Measurements from ENCODE around the gene DYNC2H1.

DYNC2H1 gene

GRCh38 chr11:103086461-103086860 lies 22.8 kb upstream of the DYNC2H1 start:
- peaks cover 35% of the 10 kb centered on the region for H3K79me2 ChIP-seq (ENCODE audit: control insufficient read depth, insufficient read depth, low read length)
- no peak overlapping the region for H2BK5ac ChIP-seq (ENCODE audit: low read length)
- H3K56ac ChIP-seq (ENCODE audit: low read length): no peak overlapping the region
- no peak overlapping the region for H3K4ac ChIP-seq (ENCODE audit: low read depth, low read length)
- no peaks in the 10 kb centered on the region for H3K4me1 ChIP-seq (ENCODE audit: control insufficient read depth, low read depth, low read length)
- H2BK120ac ChIP-seq (ENCODE audit: low read depth, low read length): no peak overlapping the region
- H4K8ac ChIP-seq (ENCODE audit: low read depth, low read length): no peak overlapping the region
- no peak overlapping the region for H3K4me2 ChIP-seq (ENCODE audit: low read length)
- no peak overlapping the region for H3K27ac ChIP-seq (ENCODE audit: low read depth, low read length)
- H3K79me1 ChIP-seq (ENCODE audit: low read length): peaks cover 2% of the 10 kb centered on the region
- no peak for DNase-seq
- no peaks in the 10 kb centered on the region for H3K36me3 ChIP-seq (ENCODE audit: control insufficient read depth, insufficient read depth, low read length)
- no peak overlapping the region for H3K18ac ChIP-seq (ENCODE audit: low read length)
- no peak overlapping the region for H4K5ac ChIP-seq (ENCODE audit: low read length)
- H3K23ac ChIP-seq (ENCODE audit: low read length): no peak overlapping the region
- H3K9ac ChIP-seq (ENCODE audit: low read length): no peak overlapping the region
- H3K4me3 ChIP-seq (ENCODE audit: low read length): no peak overlapping the region
- no peaks in the 10 kb centered on the region for H3K27me3 ChIP-seq (ENCODE audit: insufficient read depth, low read length, poor library complexity)
- H2BK15ac ChIP-seq (replicated peaks; ENCODE audit: low read depth): no peak overlapping the region
- no peak overlapping the region for H2AK5ac ChIP-seq (ENCODE audit: low read length)

- no peaks in the 10 kb centered on the region for H3K4me1 ChIP-seq (ENCODE audit: control insufficient read depth, low read depth, low read length)
- H4K5ac ChIP-seq (ENCODE audit: low read length): no peak overlapping the region
- peak overlapping the region; percentile 51 for H3K4me2 ChIP-seq (ENCODE audit: low read length)
- peak overlapping the region; percentile 89 for H3K56ac ChIP-seq (ENCODE audit: low read length)
- H3K4me3 ChIP-seq (ENCODE audit: low read length): peak overlapping the region; percentile 94
- H3K4ac ChIP-seq (ENCODE audit: low read depth, low read length): peak overlapping the region; percentile 65
- DNase-seq: peak; percentile 62
- H2BK5ac ChIP-seq (ENCODE audit: low read length): no peak overlapping the region
- peak overlapping the region; percentile 87 for H3K27ac ChIP-seq (ENCODE audit: low read depth, low read length)
- H3K9ac ChIP-seq (ENCODE audit: low read length): peak overlapping the region; percentile 93
- H2AK5ac ChIP-seq (ENCODE audit: low read length): no peak overlapping the region
- peaks cover 2% of the 10 kb centered on the region for H3K79me1 ChIP-seq (ENCODE audit: low read length)
- peak overlapping the region; percentile 89 for H3K18ac ChIP-seq (ENCODE audit: low read length)
- no peak overlapping the region for H4K8ac ChIP-seq (ENCODE audit: low read depth, low read length)
- peak overlapping the region; percentile 2 for H2BK120ac ChIP-seq (ENCODE audit: low read depth, low read length)
- WGBS (ENCODE audit: extremely low coverage, insufficient coverage, low lambda C conversion rate): no CpG with 5 or more reads among the region's 26 CpGs
- peak overlapping the region; percentile 1 for H3K23ac ChIP-seq (ENCODE audit: low read length)
- peaks cover 35% of the 10 kb centered on the region for H3K79me2 ChIP-seq (ENCODE audit: control insufficient read depth, insufficient read depth, low read length)
- no peaks in the 10 kb centered on the region for H3K27me3 ChIP-seq (ENCODE audit: insufficient read depth, low read length, poor library complexity)
- no peaks in the 10 kb centered on the region for H3K36me3 ChIP-seq (ENCODE audit: control insufficient read depth, insufficient read depth, low read length)
- no peak overlapping the region for H2BK15ac ChIP-seq (replicated peaks; ENCODE audit: low read depth)
Measured at GRCh38 chr11:103091064-103091800, 18.0 kb upstream of the DYNC2H1 start.

GRCh38 chr11:103091801-103092524 lies 17.3 kb upstream of the DYNC2H1 start, which contains the start of gene DCUN1D5:
Gene DCUN1D5 (minus strand): TSS chr11:103092160. CDS start chr11:103091872, 288 bp downstream.
- Histone ChIP-seq H3K79me1 (ENCODE audit: low read length) (no peaks in the 10 kb centered on the region), H2BK5ac (ENCODE audit: low read length) (no peak within 1 kb of the TSS), H3K56ac (ENCODE audit: low read length) (peak within 1 kb of the TSS; percentile 92), H2BK120ac (ENCODE audit: low read depth, low read length) (peak within 1 kb of the TSS; percentile 2), H3K4me3 (ENCODE audit: low read length) (peak within 1 kb of the TSS; percentile 94), H3K4me1 (ENCODE audit: control insufficient read depth, low read depth, low read length) (no peaks in the 10 kb centered on the region), H2AK5ac (ENCODE audit: low read length) (peak within 1 kb of the TSS; percentile 27), H3K79me2 (ENCODE audit: control insufficient read depth, insufficient read depth, low read length) (peaks cover 29% of the 10 kb centered on the region), H3K23ac (ENCODE audit: low read length) (peak within 1 kb of the TSS; percentile 1), H3K36me3 (ENCODE audit: control insufficient read depth, insufficient read depth, low read length) (no peaks in the 10 kb centered on the region), H4K5ac (ENCODE audit: low read length) (peak within 1 kb of the TSS; percentile 59), H3K18ac (ENCODE audit: low read length) (peak within 1 kb of the TSS; percentile 89), H3K4ac (ENCODE audit: low read depth, low read length) (peak within 1 kb of the TSS; percentile 65), H2BK15ac (replicated peaks; ENCODE audit: low read depth) (no peak within 1 kb of the TSS), H3K9ac (ENCODE audit: low read length) (peak within 1 kb of the TSS; percentile 93), H3K4me2 (ENCODE audit: low read length) (peak within 1 kb of the TSS; percentile 84), H4K8ac (ENCODE audit: low read depth, low read length) (no peak within 1 kb of the TSS), H3K27ac (ENCODE audit: low read depth, low read length) (peak within 1 kb of the TSS; percentile 87), H3K27me3 (ENCODE audit: insufficient read depth, low read length, poor library complexity) (no peaks in the 10 kb centered on the region)
- peak; percentile 97 for DNase-seq
- no CpG with 5 or more reads among the region's 54 CpGs for WGBS (ENCODE audit: extremely low coverage, insufficient coverage, low lambda C conversion rate)

GRCh38 chr11:103097279-103097678 lies 11.9 kb upstream of the DYNC2H1 start:
- H3K18ac ChIP-seq (ENCODE audit: low read length): no peak overlapping the region
- H2BK15ac ChIP-seq (replicated peaks; ENCODE audit: low read depth): no peak overlapping the region
- H3K4me1 ChIP-seq (ENCODE audit: control insufficient read depth, low read depth, low read length): no peaks in the 10 kb centered on the region
- H4K5ac ChIP-seq (ENCODE audit: low read length): no peak overlapping the region
- H3K27me3 ChIP-seq (ENCODE audit: insufficient read depth, low read length, poor library complexity): no peaks in the 10 kb centered on the region
- H3K4me2 ChIP-seq (ENCODE audit: low read length): no peak overlapping the region
- H3K9ac ChIP-seq (ENCODE audit: low read length): no peak overlapping the region
- no peaks in the 10 kb centered on the region for H3K36me3 ChIP-seq (ENCODE audit: control insufficient read depth, insufficient read depth, low read length)
- no peaks in the 10 kb centered on the region for H3K79me2 ChIP-seq (ENCODE audit: control insufficient read depth, insufficient read depth, low read length)
- H2AK5ac ChIP-seq (ENCODE audit: low read length): no peak overlapping the region
- no peak overlapping the region for H3K27ac ChIP-seq (ENCODE audit: low read depth, low read length)
- H3K4me3 ChIP-seq (ENCODE audit: low read length): no peak overlapping the region
- H4K8ac ChIP-seq (ENCODE audit: low read depth, low read length): no peak overlapping the region
- no peak overlapping the region for H2BK5ac ChIP-seq (ENCODE audit: low read length)
- no peak for DNase-seq
- no peak overlapping the region for H3K4ac ChIP-seq (ENCODE audit: low read depth, low read length)
- no peaks in the 10 kb centered on the region for H3K79me1 ChIP-seq (ENCODE audit: low read length)
- no peak overlapping the region for H2BK120ac ChIP-seq (ENCODE audit: low read depth, low read length)
- H3K23ac ChIP-seq (ENCODE audit: low read length): no peak overlapping the region
- no peak overlapping the region for H3K56ac ChIP-seq (ENCODE audit: low read length)

- Histone ChIP-seq H2BK15ac (replicated peaks; ENCODE audit: low read depth) (no peak overlapping the region), H3K4me1 (ENCODE audit: control insufficient read depth, low read depth, low read length) (no peaks in the 10 kb centered on the region), H3K56ac (ENCODE audit: low read length) (peak overlapping the region; percentile 86), H3K27ac (ENCODE audit: low read depth, low read length) (no peak overlapping the region), H2BK120ac (ENCODE audit: low read depth, low read length) (no peak overlapping the region), H3K79me2 (ENCODE audit: control insufficient read depth, insufficient read depth, low read length) (no peaks in the 10 kb centered on the region), H2BK5ac (ENCODE audit: low read length) (no peak overlapping the region), H4K8ac (ENCODE audit: low read depth, low read length) (no peak overlapping the region), H4K5ac (ENCODE audit: low read length) (no peak overlapping the region), H3K4ac (ENCODE audit: low read depth, low read length) (no peak overlapping the region), H3K9ac (ENCODE audit: low read length) (peak overlapping the region; percentile 74), H3K36me3 (ENCODE audit: control insufficient read depth, insufficient read depth, low read length) (no peaks in the 10 kb centered on the region), H3K23ac (ENCODE audit: low read length) (peak overlapping the region; percentile 29), H3K4me3 (ENCODE audit: low read length) (peak overlapping the region; percentile 70), H3K18ac (ENCODE audit: low read length) (no peak overlapping the region), H3K4me2 (ENCODE audit: low read length) (peak overlapping the region; percentile 79), H3K79me1 (ENCODE audit: low read length) (no peaks in the 10 kb centered on the region), H3K27me3 (ENCODE audit: insufficient read depth, low read length, poor library complexity) (no peaks in the 10 kb centered on the region), H2AK5ac (ENCODE audit: low read length) (no peak overlapping the region)
- no peak for DNase-seq
- WGBS (ENCODE audit: extremely low coverage, insufficient coverage, low lambda C conversion rate): no CpG with 5 or more reads among the region's 26 CpGs
Measured at GRCh38 chr11:103109818-103110388, 677 bp downstream of the DYNC2H1 start.

Measured in mesendoderm (in vitro differentiated cells).